Vagina (tissue), 2 donors: ENCODE measurements around the gene GABRB3.

Experiments
- CTCF ChIP-seq, 3 experiments: fragments of 450-650 bp in 2 of 3; fragments of 200-600 bp in 1 of 3; sonication (generic) in 1 of 3; IDR thresholded peaks; one replicate each; pipeline ENCODE4 v1.5.1; 2017 to 2019; ENCODE audit warnings: antibody characterized with exemption in 3 of 3, mild to moderate bottlenecking in 2 of 3, moderate library complexity in 2 of 3
- POLR2A ChIP-seq, 2 donors: fragments of 450-650 bp; IDR thresholded peaks; one replicate each; pipeline ENCODE4 v1.6.1; 2017; ENCODE audit warnings: antibody characterized with exemption in 2 of 2, mild to moderate bottlenecking in 2 of 2, moderate library complexity in 2 of 2
- POLR2AphosphoS5 ChIP-seq, 2 donors: sonication (generic); formaldehyde crosslinking; IDR thresholded peaks; one replicate each; pipeline ENCODE4 v1.9.0; 2017; ENCODE audit warnings: antibody characterized with exemption in 2 of 2, mild to moderate bottlenecking in 2 of 2, low read depth in 1 of 2; ENCODE audit not compliant: insufficient read depth in 1 of 2

- TF ChIP-seq POLR2AphosphoS5 (IDR thresholded peaks at IDR 0.05; ENCODE audit: insufficient read depth in 1 of 2, low read depth in 1 of 2): no peak
- TF ChIP-seq CTCF (IDR thresholded peaks at IDR 0.05): no peak
- no peak for TF ChIP-seq POLR2A (IDR thresholded peaks at IDR 0.05)
Measured at GRCh38 chr15:26640601-26641000, 132.3 kb downstream of the GABRB3 start.
